OCI-LY1 (cell line): Measurements from ENCODE around the gene UNC5A.

Experiments used
- EZH2 ChIP-seq: fragments of 200-600 bp; sonication (generic), shearing (Covaris generic); IDR thresholded peaks from 2 replicates; pipeline ENCODE4 v1.8.0; 2017; ENCODE audit warnings: borderline replicate concordance, mixed run types, mild to moderate bottlenecking, antibody characterized with exemption, low read length, moderate library complexity, mixed read lengths
- TF ChIP-seq, protein P1 (sequence below): fragments of 200-600 bp; sonication (generic), shearing (Covaris generic); IDR thresholded peaks from 2 replicates; pipeline ENCODE4 v1.5.1; 2017; ENCODE audit warnings: mild to moderate bottlenecking, antibody characterized with exemption, low read length, moderate library complexity, mixed read lengths

DNA sequence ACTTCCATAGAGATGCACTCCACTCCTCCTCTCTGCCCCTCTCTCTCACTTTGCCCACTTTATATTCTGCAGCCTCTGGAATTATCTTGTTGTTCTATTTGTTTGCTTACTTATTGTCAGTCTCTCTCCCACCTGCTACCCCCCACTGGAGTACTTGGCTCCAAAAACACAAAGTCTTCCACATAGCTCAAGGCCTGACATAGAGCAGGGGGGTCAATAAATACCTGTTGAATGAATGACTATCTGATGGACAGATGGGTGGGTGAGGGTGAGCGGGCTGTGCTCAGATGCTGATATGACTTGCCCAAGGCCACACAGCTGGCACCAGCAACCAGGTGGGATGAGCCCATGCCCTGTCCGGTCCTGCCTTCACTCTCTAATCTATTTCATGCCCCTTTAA, 13.4 kb upstream of the UNC5A start:
- TF ChIP-seq, protein P1, sequence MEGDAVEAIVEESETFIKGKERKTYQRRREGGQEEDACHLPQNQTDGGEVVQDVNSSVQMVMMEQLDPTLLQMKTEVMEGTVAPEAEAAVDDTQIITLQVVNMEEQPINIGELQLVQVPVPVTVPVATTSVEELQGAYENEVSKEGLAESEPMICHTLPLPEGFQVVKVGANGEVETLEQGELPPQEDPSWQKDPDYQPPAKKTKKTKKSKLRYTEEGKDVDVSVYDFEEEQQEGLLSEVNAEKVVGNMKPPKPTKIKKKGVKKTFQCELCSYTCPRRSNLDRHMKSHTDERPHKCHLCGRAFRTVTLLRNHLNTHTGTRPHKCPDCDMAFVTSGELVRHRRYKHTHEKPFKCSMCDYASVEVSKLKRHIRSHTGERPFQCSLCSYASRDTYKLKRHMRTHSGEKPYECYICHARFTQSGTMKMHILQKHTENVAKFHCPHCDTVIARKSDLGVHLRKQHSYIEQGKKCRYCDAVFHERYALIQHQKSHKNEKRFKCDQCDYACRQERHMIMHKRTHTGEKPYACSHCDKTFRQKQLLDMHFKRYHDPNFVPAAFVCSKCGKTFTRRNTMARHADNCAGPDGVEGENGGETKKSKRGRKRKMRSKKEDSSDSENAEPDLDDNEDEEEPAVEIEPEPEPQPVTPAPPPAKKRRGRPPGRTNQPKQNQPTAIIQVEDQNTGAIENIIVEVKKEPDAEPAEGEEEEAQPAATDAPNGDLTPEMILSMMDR: no peak
- no peak for TF ChIP-seq EZH2
